Ishikawa (cell line): ENCODE measurements around the gene PQBP1.

Source experiments
- CEBPB ChIP-seq: IDR thresholded peaks from 2 replicates; pipeline ENCODE4 v1.6.1; 2012
- CREB1 ChIP-seq: IDR thresholded peaks from 2 replicates; pipeline ENCODE4 v1.6.1; 2012; ENCODE audit warnings: low read depth
- EGR1 ChIP-seq: IDR thresholded peaks from 2 replicates; pipeline ENCODE4 v1.6.1; 2012
- EP300 ChIP-seq: IDR thresholded peaks from 2 replicates; pipeline ENCODE4 v1.6.1; 2012; ENCODE audit warnings: borderline replicate concordance
- FOXM1 ChIP-seq: IDR thresholded peaks from 2 replicates; pipeline ENCODE4 v1.6.1; 2012; ENCODE audit warnings: low read depth, borderline replicate concordance
- NFIC ChIP-seq: IDR thresholded peaks from 2 replicates; pipeline ENCODE4 v1.6.1; 2012
- RAD21 ChIP-seq: IDR thresholded peaks from 2 replicates; pipeline ENCODE4 v1.6.1; 2012; ENCODE audit warnings: low read depth
- TAF1 ChIP-seq: IDR thresholded peaks from 2 replicates; pipeline ENCODE4 v1.6.1; 2012; ENCODE audit warnings: low read depth, mild to moderate bottlenecking
- TCF12 ChIP-seq: IDR thresholded peaks from 2 replicates; pipeline ENCODE4 v1.6.1; 2012; ENCODE audit warnings: low read depth
- TEAD4 ChIP-seq: IDR thresholded peaks from 2 replicates; pipeline ENCODE4 v1.6.1; 2012
- USF1 ChIP-seq: IDR thresholded peaks from 2 replicates; pipeline ENCODE4 v1.6.1; 2012
- YY1 ChIP-seq: IDR thresholded peaks from 2 replicates; pipeline ENCODE4 v1.6.1; 2012; ENCODE audit warnings: low read depth
- ZBTB7A ChIP-seq: IDR thresholded peaks from 2 replicates; pipeline ENCODE4 v1.6.1; 2012; ENCODE audit warnings: low read depth
- TF ChIP-seq, protein P1 (sequence below): IDR thresholded peaks from 2 replicates; pipeline ENCODE4 v1.6.1; 2012
- TF ChIP-seq, protein P2 (sequence below): IDR thresholded peaks from 2 replicates; pipeline ENCODE4 v1.6.1; 2012; ENCODE audit warnings: low read depth, mild to moderate bottlenecking

PQBP1 gene

DNA sequence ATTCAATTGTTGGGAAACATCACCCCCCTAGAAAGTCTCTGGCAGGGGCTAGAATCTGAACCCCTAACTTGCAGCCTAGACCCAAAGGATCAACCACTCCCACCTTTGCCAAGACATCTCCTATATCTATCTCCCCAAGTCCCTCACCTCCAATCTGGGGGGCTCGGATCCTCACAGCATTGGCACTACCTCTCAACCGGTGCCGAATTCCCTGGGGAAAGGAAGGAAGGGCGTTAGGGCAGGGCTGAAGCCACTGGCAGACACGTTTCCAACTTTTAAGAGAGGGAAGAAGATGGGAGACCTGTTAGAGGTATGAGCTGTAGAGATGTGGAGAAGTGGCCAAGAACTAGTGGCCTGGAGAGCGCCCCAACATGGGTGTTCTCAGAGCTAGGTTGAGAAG, 2.8 kb upstream of the PQBP1 start:
- TF ChIP-seq TCF12 (no peak), TEAD4 (no peak), FOXM1 (no peak), NFIC (no peak), USF1 (no peak), RAD21 (no peak), TAF1 (no peak), EGR1 (no peak), YY1 (no peak), EP300 (no peak), ZBTB7A (no peak), CEBPB (no peak), CREB1 (no peak)
- TF ChIP-seq, protein P1, sequence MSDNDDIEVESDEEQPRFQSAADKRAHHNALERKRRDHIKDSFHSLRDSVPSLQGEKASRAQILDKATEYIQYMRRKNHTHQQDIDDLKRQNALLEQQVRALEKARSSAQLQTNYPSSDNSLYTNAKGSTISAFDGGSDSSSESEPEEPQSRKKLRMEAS, result no peak
- TF ChIP-seq, protein P2, sequence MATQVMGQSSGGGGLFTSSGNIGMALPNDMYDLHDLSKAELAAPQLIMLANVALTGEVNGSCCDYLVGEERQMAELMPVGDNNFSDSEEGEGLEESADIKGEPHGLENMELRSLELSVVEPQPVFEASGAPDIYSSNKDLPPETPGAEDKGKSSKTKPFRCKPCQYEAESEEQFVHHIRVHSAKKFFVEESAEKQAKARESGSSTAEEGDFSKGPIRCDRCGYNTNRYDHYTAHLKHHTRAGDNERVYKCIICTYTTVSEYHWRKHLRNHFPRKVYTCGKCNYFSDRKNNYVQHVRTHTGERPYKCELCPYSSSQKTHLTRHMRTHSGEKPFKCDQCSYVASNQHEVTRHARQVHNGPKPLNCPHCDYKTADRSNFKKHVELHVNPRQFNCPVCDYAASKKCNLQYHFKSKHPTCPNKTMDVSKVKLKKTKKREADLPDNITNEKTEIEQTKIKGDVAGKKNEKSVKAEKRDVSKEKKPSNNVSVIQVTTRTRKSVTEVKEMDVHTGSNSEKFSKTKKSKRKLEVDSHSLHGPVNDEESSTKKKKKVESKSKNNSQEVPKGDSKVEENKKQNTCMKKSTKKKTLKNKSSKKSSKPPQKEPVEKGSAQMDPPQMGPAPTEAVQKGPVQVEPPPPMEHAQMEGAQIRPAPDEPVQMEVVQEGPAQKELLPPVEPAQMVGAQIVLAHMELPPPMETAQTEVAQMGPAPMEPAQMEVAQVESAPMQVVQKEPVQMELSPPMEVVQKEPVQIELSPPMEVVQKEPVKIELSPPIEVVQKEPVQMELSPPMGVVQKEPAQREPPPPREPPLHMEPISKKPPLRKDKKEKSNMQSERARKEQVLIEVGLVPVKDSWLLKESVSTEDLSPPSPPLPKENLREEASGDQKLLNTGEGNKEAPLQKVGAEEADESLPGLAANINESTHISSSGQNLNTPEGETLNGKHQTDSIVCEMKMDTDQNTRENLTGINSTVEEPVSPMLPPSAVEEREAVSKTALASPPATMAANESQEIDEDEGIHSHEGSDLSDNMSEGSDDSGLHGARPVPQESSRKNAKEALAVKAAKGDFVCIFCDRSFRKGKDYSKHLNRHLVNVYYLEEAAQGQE, result no peak

DNA sequence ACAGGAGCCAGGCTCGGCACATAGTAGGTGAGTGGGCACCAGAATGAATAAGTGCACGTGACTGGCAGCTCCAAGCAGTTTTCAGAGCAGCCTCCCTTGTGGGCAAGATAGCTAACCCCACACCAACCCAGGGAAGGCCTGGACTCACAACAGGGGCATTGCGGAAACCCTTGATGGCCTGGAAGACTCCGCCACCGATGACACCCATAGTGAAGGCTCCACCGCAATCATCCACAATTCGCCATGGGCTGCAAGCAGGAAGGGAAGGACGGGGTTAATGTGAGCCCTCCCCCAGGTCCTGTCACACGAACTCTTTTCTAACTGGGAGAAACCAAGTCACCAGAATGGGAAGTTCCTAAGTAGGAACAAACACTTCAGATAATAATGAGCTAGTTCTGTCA, 1.1 kb upstream of the PQBP1 start:
- TF ChIP-seq CREB1, result no peak
- no peak for TF ChIP-seq FOXM1
- no peak for TF ChIP-seq USF1
- TF ChIP-seq TCF12, result no peak
- TF ChIP-seq, protein P1, result no peak
- no peak for TF ChIP-seq TEAD4
- TF ChIP-seq EP300, result no peak
- no peak for TF ChIP-seq TAF1
- no peak for TF ChIP-seq YY1
- no peak for TF ChIP-seq RAD21
- TF ChIP-seq CEBPB, result no peak
- TF ChIP-seq, protein P2, result no peak
- TF ChIP-seq EGR1, result no peak
- TF ChIP-seq NFIC, result no peak
- TF ChIP-seq ZBTB7A, result no peak

- TF ChIP-seq USF1 (no peak), EP300 (peak; percentile 26; the same call in 1 of the 2 replicates), YY1 (no peak), TAF1 (peak; percentile 16; the same call in 1 of the 2 replicates), TEAD4 (no peak), FOXM1 (no peak)
- TF ChIP-seq, protein P1, result 0 out of 2 replicates have a peak, but pooled peaks have one; percentile 18
These were observed 539 bp upstream of the PQBP1 start for GRCh38 chrX:48897157-48897624.

- TF ChIP-seq USF1 (peak; percentile 34; the same call in 1 of the 2 replicates), TCF12 (no peak), TEAD4 (no peak)
These were observed 1.3 kb downstream of the PQBP1 start for GRCh38 chrX:48899078-48899410.

- no peak for TF ChIP-seq TCF12
- TF ChIP-seq RAD21, result no peak
- no peak for TF ChIP-seq NFIC
- no peak for TF ChIP-seq USF1
- TF ChIP-seq, protein P2, result no peak
- no peak for TF ChIP-seq TAF1
- no peak for TF ChIP-seq CREB1
- no peak for TF ChIP-seq TEAD4
- TF ChIP-seq, protein P1, result no peak
- TF ChIP-seq CEBPB, result no peak
- no peak for TF ChIP-seq EP300
- no peak for TF ChIP-seq EGR1
- TF ChIP-seq YY1, result no peak
- TF ChIP-seq ZBTB7A, result no peak
These were observed 3.3 kb downstream of the PQBP1 start for GRCh38 chrX:48901069-48901468.
